K562 (cell line): ENCODE data around the gene ARHGAP28.

ENCODE experiments used
- CXXC5 ChIP-seq: fragments of 250-450 bp; sonication (Bioruptor Pico); IDR thresholded peaks from 2 replicates; pipeline ENCODE4 v1.8.0; 2022; ENCODE audit warnings: inconsistent platforms, mild to moderate bottlenecking, moderate library complexity
- HCFC1 ChIP-seq: IDR thresholded peaks from 2 replicates; pipeline ENCODE4 v1.6.1; 2012; ENCODE audit warnings: low read depth, low read length, improper control_type of control experiment
- U2AF1 ChIP-seq: fragments of 200-400 bp; formaldehyde crosslinking; optimal IDR thresholded peaks from 2 replicates; pipeline ENCODE3; 2017; ENCODE audit warnings: mild to moderate bottlenecking, low read depth, low read length, moderate library complexity
- ZNF589 ChIP-seq: fragments of 200-800 bp; sonication (Bioruptor generic); IDR thresholded peaks from 2 replicates; pipeline ENCODE4 v1.6.1; 2016; ENCODE audit warnings: low read depth, missing genetic modification characterization, missing compliant biosample characterization

DNA sequence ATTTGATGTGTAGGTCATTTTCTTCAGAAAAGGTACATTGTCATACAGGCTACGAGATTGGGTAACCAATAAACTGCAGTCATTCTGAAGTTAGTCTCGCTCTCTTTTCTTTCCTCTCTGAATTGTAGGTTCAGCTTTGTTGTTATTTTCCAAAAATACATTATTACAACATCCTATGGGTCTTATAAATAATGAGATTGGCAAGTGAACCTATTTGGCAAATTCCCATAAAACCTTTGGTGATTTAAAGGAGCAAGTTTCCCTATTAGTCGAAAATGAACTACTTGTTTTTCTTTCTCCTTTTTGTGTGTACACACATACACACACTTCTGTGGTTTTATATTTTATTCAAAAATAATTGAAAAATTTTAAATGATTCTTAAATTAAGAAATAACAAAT lies 67.0 kb downstream of the ARHGAP28 start:
- TF ChIP-seq CXXC5 (no peak), ZNF589 (CRISPR knock-in tag) (no peak), HCFC1 (no peak), U2AF1 (no peak)
